ENCODE measurements around the gene NEDD8. TPM values are rescaled to one million over a fixed set of nuclear protein-coding genes. Genes with fewer than 3 reads are reported as not detected.
"Not testable (repeated sequence)": the region's sequence is repeated elsewhere in the genome, so short reads cannot be mapped to it uniquely, and the experiment has no call there.

NEDD8 gene
- total RNA-seq, 2 experiments from 2014 or later = 172 to 196 TPM

- CTCF ChIA-PET = interaction anchor here (1.2 to 3.2 kb wide), 3 partner anchors 10 to 75 kb away, joined by 4 to 13 read pairs (median 5); partner anchors contain the start of genes CIDEB and TINF2
- peaks cover 15% of the 10 kb centered on the region for H3K36me3 Mint-ChIP-seq (ENCODE audit: low read depth)
- DNase-seq = peak; percentile 32
- H3K4me1 Mint-ChIP-seq (ENCODE audit: low read depth) = peaks cover 52% of the 10 kb centered on the region
- H3K4me3 Mint-ChIP-seq = peak within 1 kb of the TSS; percentile 98
- H3K9me3 Mint-ChIP-seq = no peaks in the 10 kb centered on the region
- peak within 1 kb of the TSS; percentile 97 for H3K27ac Mint-ChIP-seq
- H3K27me3 Mint-ChIP-seq (ENCODE audit: low read depth) = no peaks in the 10 kb centered on the region
- intact Hi-C loops (cut with micrococcal nuclease) = loop anchor here (1.0 to 2.0 kb wide), 13 partner anchors 9 to 912 kb away; partner anchors contain the start of genes CHMP4A, DCAF11, DHRS1 and EMC9
Observed at GRCh38 chr14:24232645-24233537, 724 bp upstream of the NEDD8 start, which contains the start of gene GMPR2. Gene GMPR2, plus strand, starts transcription at chr14:24232929. Its CDS starts 325 bp downstream, at chr14:24233254.

GRCh38 chr14:24231263-24232120 lies 675 bp downstream of the NEDD8 start:
- peak; percentile 46 for DNase-seq
- intact Hi-C loops (cut with micrococcal nuclease) = loop anchor here (1.0 to 2.0 kb wide), 13 partner anchors 11 to 910 kb away; partner anchors contain the start of genes CHMP4A, DCAF11, DHRS1 and EMC9
- peak overlapping the region; percentile 98 for H3K4me3 Mint-ChIP-seq
- H3K27ac Mint-ChIP-seq = peak overlapping the region; percentile 97
- CTCF ChIA-PET = interaction anchor here (0.6 to 1.3 kb wide), 5 partner anchors 11 to 140 kb away, joined by 3 to 8 read pairs (median 5); partner anchors contain the start of genes CIDEB and TINF2
- H3K36me3 Mint-ChIP-seq (ENCODE audit: low read depth) = peaks cover 12% of the 10 kb centered on the region
- H3K9me3 Mint-ChIP-seq = no peaks in the 10 kb centered on the region
- peaks cover 58% of the 10 kb centered on the region for H3K4me1 Mint-ChIP-seq (ENCODE audit: low read depth)
- no peaks in the 10 kb centered on the region for H3K27me3 Mint-ChIP-seq (ENCODE audit: low read depth)

GRCh38 chr14:24228902-24229301 lies 3.3 kb downstream of the NEDD8 start:
- CTCF ChIA-PET = interaction anchor here (1.0 to 1.5 kb wide), 2 partner anchors 42 to 68 kb away, joined by 3 read pairs; no protein-coding TSS in a partner anchor
- Mint-ChIP-seq H3K27ac (no peak overlapping the region), H3K27me3 (ENCODE audit: low read depth) (no peaks in the 10 kb centered on the region), H3K36me3 (ENCODE audit: low read depth) (peaks cover 9% of the 10 kb centered on the region), H3K9me3 (no peaks in the 10 kb centered on the region), H3K4me3 (no peak overlapping the region), H3K4me1 (ENCODE audit: low read depth) (peaks cover 51% of the 10 kb centered on the region)
- intact Hi-C loops (cut with micrococcal nuclease) = no loop called here
- DNase-seq = no peak

- H3K27ac Mint-ChIP-seq = no peak overlapping the region
- intact Hi-C loops (cut with micrococcal nuclease) = no loop called here
- no peak overlapping the region for H3K4me3 Mint-ChIP-seq
- H3K4me1 Mint-ChIP-seq (ENCODE audit: low read depth) = peaks cover 42% of the 10 kb centered on the region
- H3K9me3 Mint-ChIP-seq = no peaks in the 10 kb centered on the region
- H3K27me3 Mint-ChIP-seq (ENCODE audit: low read depth) = no peaks in the 10 kb centered on the region
- CTCF ChIA-PET = interaction anchor here (0.6 to 1.4 kb wide), 3 partner anchors 11 to 20 kb away, joined by 4 to 6 read pairs (median 5); partner anchors contain the start of gene MDP1
- peaks cover 9% of the 10 kb centered on the region for H3K36me3 Mint-ChIP-seq (ENCODE audit: low read depth)
- no peak for DNase-seq
Observed at GRCh38 chr14:24226473-24226872, 5.7 kb downstream of the NEDD8 start.

GRCh38 chr14:24224618-24225071 lies 7.5 kb downstream of the NEDD8 start:
- H3K9me3 Mint-ChIP-seq = no peaks in the 10 kb centered on the region
- intact Hi-C loops (cut with micrococcal nuclease) = no loop called here
- DNase-seq = no peak
- H3K27me3 Mint-ChIP-seq (ENCODE audit: low read depth) = no peaks in the 10 kb centered on the region
- peaks cover 33% of the 10 kb centered on the region for H3K4me1 Mint-ChIP-seq (ENCODE audit: low read depth)
- CTCF ChIA-PET = interaction anchor here (0.8 to 1.2 kb wide), 4 partner anchors 10 to 167 kb away, joined by 3 to 4 read pairs (median 3); no protein-coding TSS in a partner anchor
- no peak overlapping the region for H3K4me3 Mint-ChIP-seq
- peaks cover 9% of the 10 kb centered on the region for H3K36me3 Mint-ChIP-seq (ENCODE audit: low read depth)
- H3K27ac Mint-ChIP-seq = peak overlapping the region; percentile 36

GRCh38 chr14:24222987-24223386 lies 9.2 kb downstream of the NEDD8 start:
- H3K9me3 Mint-ChIP-seq; H3K27me3 Mint-ChIP-seq (ENCODE audit: low read depth); H3K4me3 Mint-ChIP-seq; CTCF ChIA-PET; intact Hi-C loops (cut with micrococcal nuclease); H3K36me3 Mint-ChIP-seq (ENCODE audit: low read depth); DNase-seq; H3K27ac Mint-ChIP-seq: not testable (repeated sequence)
- H3K4me1 Mint-ChIP-seq (ENCODE audit: low read depth) = peaks cover 25% of the 10 kb centered on the region

- DNase-seq = no peak
- Mint-ChIP-seq H3K4me3 (no peak overlapping the region), H3K4me1 (ENCODE audit: low read depth) (peaks cover 17% of the 10 kb centered on the region), H3K27ac (no peak overlapping the region), H3K9me3 (no peaks in the 10 kb centered on the region), H3K36me3 (ENCODE audit: low read depth) (peaks cover 2% of the 10 kb centered on the region), H3K27me3 (ENCODE audit: low read depth) (no peaks in the 10 kb centered on the region)
- intact Hi-C loops (cut with micrococcal nuclease) = loop anchor here (10.0 kb wide), 1 partner anchor 455 kb away; no protein-coding TSS in a partner anchor
- CTCF ChIA-PET = interaction anchor here (0.6 to 2.2 kb wide), 6 partner anchors 12 to 128 kb away, joined by 3 to 10 read pairs (median 4); partner anchors contain the start of gene TINF2
Observed at GRCh38 chr14:24219521-24219920, 12.6 kb downstream of the NEDD8 start.

GRCh38 chr14:24219080-24219479 lies 13.1 kb downstream of the NEDD8 start:
- no peaks in the 10 kb centered on the region for H3K36me3 Mint-ChIP-seq (ENCODE audit: low read depth)
- H3K9me3 Mint-ChIP-seq = no peaks in the 10 kb centered on the region
- H3K4me3 Mint-ChIP-seq = no peak overlapping the region
- intact Hi-C loops (cut with micrococcal nuclease) = loop anchor here (10.0 kb wide), 1 partner anchor 456 kb away; no protein-coding TSS in a partner anchor
- H3K4me1 Mint-ChIP-seq (ENCODE audit: low read depth) = peaks cover 18% of the 10 kb centered on the region
- CTCF ChIA-PET = interaction anchor here (0.6 to 2.2 kb wide), 3 partner anchors 24 to 94 kb away, joined by 3 to 10 read pairs (median 5); partner anchors contain the start of gene TINF2
- H3K27me3 Mint-ChIP-seq (ENCODE audit: low read depth) = no peaks in the 10 kb centered on the region
- no peak for DNase-seq
- no peak overlapping the region for H3K27ac Mint-ChIP-seq

- peaks cover 35% of the 10 kb centered on the region for H3K4me1 Mint-ChIP-seq (ENCODE audit: low read depth)
- not testable (repeated sequence) for H3K9me3 Mint-ChIP-seq; H3K4me3 Mint-ChIP-seq; DNase-seq; H3K36me3 Mint-ChIP-seq (ENCODE audit: low read depth); H3K27ac Mint-ChIP-seq; H3K27me3 Mint-ChIP-seq (ENCODE audit: low read depth)
- intact Hi-C loops (cut with micrococcal nuclease) = loop anchor here (1.0 to 10.0 kb wide), 7 partner anchors 25 to 458 kb away; partner anchors contain the start of genes IRF9, RABGGTA and TINF2
- CTCF ChIA-PET = interaction anchor here (0.9 to 6.8 kb wide), 4 partner anchors 76 to 220 kb away, joined by 3 to 64 read pairs (median 22); partner anchors contain the start of genes CIDEB and LTB4R2
Observed at GRCh38 chr14:24216876-24217275, 15.3 kb downstream of the NEDD8 start.

GRCh38 chr14:24216345-24216699 lies 15.8 kb downstream of the NEDD8 start:
- no peak for DNase-seq
- Mint-ChIP-seq H3K27me3 (ENCODE audit: low read depth) (no peaks in the 10 kb centered on the region), H3K4me1 (ENCODE audit: low read depth) (peaks cover 41% of the 10 kb centered on the region), H3K4me3 (peak overlapping the region; percentile 86), H3K27ac (peak overlapping the region; percentile 96), H3K36me3 (ENCODE audit: low read depth) (peaks cover 13% of the 10 kb centered on the region), H3K9me3 (no peaks in the 10 kb centered on the region)
- intact Hi-C loops (cut with micrococcal nuclease) = loop anchor here (1.0 to 10.0 kb wide), 7 partner anchors 26 to 458 kb away; partner anchors contain the start of genes IRF9, RABGGTA and TINF2
- CTCF ChIA-PET = interaction anchor here (0.6 to 6.8 kb wide), 20 partner anchors 9 to 389 kb away, joined by 3 to 64 read pairs (median 4); partner anchors contain the start of genes CIDEB, DHRS1, LTB4R and LTB4R2

All from activated naive CD4-positive, alpha-beta T cell treated with anti-CD3 and anti-CD28 coated beads for 36 hours (primary cell).